Breast epithelium (tissue), 4 donors: ENCODE measurements around the gene ISL2. TPM values are rescaled to one million over a fixed set of nuclear protein-coding genes. Genes with fewer than 3 reads are reported as not detected.

ENCODE experiments used
- DNase-seq, 2 donors: peaks; one replicate each; pipeline ENCODE4 v3.0.0-alpha.2; 2019; ENCODE audit warnings: low spot score in 2 of 2
- H3K27ac ChIP-seq, 2 donors: fragments of 200-600 bp; sonication (generic) in 1 of 2; one replicate each; pipeline ENCODE4 v1.5.1; 2016 to 2019; ENCODE audit warnings: mild to moderate bottlenecking in 1 of 2
- H3K27me3 ChIP-seq, 2 donors: fragments of 200-600 bp; sonication (generic) in 1 of 2; one replicate each; pipeline versions ENCODE4 v1.5.1 to v1.6.0; 2017 to 2019; ENCODE audit warnings: control low read depth in 1 of 2, mild to moderate bottlenecking in 1 of 2
- H3K36me3 ChIP-seq: fragments of 200-600 bp; one replicate; pipeline ENCODE4 v1.5.1; 2019
- H3K4me1 ChIP-seq, 2 donors: fragments of 200-600 bp; sonication (generic); one replicate each; pipeline ENCODE4 v1.5.1; 2016 to 2019; ENCODE audit warnings: control low read depth in 1 of 2
- H3K4me3 ChIP-seq, 3 donors: fragments of 200-600 bp; sonication (generic); 1 replicate in 2 of 3; 2 replicates in 1 of 3; pipeline ENCODE4 v1.5.1; 2016 to 2019; ENCODE audit warnings: mild to moderate bottlenecking in 3 of 3, moderate library complexity in 2 of 3
- H3K9me3 ChIP-seq, 2 donors: fragments of 200-600 bp; sonication (generic) in 1 of 2; one replicate each; pipeline ENCODE4 v1.5.1; 2016 to 2019; ENCODE audit warnings: control low read depth in 1 of 2
- CTCF ChIP-seq, 3 donors: fragments of 450-650 bp; IDR thresholded peaks; one replicate each; pipeline ENCODE4 v1.5.1; 2016 to 2017; ENCODE audit warnings: antibody characterized with exemption in 3 of 3, mild to moderate bottlenecking in 3 of 3, moderate library complexity in 3 of 3
- POLR2A ChIP-seq: fragments of 450-650 bp; IDR thresholded peaks from one replicate; pipeline ENCODE4 v1.6.1; 2016; ENCODE audit warnings: antibody characterized with exemption, mild to moderate bottlenecking, moderate library complexity
- POLR2AphosphoS5 ChIP-seq, 3 donors: sonication (generic); formaldehyde crosslinking; IDR thresholded peaks; one replicate each; pipeline ENCODE4 v1.6.1; 2017; ENCODE audit warnings: antibody characterized with exemption in 3 of 3
- intact Hi-C: fragments of 100-400 bp; cut with DNase I; formaldehyde crosslinking; loops from one replicate; pipeline ENCODE4 v1.15.1; 2023; ENCODE audit warnings: low total_unique reads
- total RNA-seq, 3 donors: library from RNA; depleted of rRNA; stranded (reverse); fragments of >200 nt; gene quantifications; one replicate each; pipeline ENCODE4 v1.1.0, GENCODE V29; 2016

Gene ISL2
- total RNA-seq, 3 donors from 2014 or later = 0.29 TPM; not detected in 2

GRCh38 chr15:76382987-76383728, 46.6 kb downstream of the ISL2 start:
- no peak overlapping the region for H3K4me3 ChIP-seq
- H3K27ac ChIP-seq = no peak overlapping the region
- no peaks in the 10 kb centered on the region for H3K27me3 ChIP-seq
- no peaks in the 10 kb centered on the region for H3K9me3 ChIP-seq
- TF ChIP-seq POLR2AphosphoS5 (IDR thresholded peaks at IDR 0.05) = no peak
- no peak for TF ChIP-seq POLR2A
- no peak for TF ChIP-seq CTCF (IDR thresholded peaks at IDR 0.05)
- no peak for DNase-seq
- intact Hi-C loops = no loop called here
- H3K36me3 ChIP-seq = no peaks in the 10 kb centered on the region
- no peaks in the 10 kb centered on the region for H3K4me1 ChIP-seq

GRCh38 chr15:76384409-76384808, 47.8 kb downstream of the ISL2 start:
- H3K4me3 ChIP-seq = no peak overlapping the region
- no peaks in the 10 kb centered on the region for H3K4me1 ChIP-seq
- intact Hi-C loops = no loop called here
- no peaks in the 10 kb centered on the region for H3K27me3 ChIP-seq
- no peak for TF ChIP-seq CTCF (IDR thresholded peaks at IDR 0.05)
- TF ChIP-seq POLR2A = no peak
- no peak for TF ChIP-seq POLR2AphosphoS5 (IDR thresholded peaks at IDR 0.05)
- no peak for DNase-seq
- H3K36me3 ChIP-seq = no peaks in the 10 kb centered on the region
- H3K9me3 ChIP-seq = no peaks in the 10 kb centered on the region
- no peak overlapping the region for H3K27ac ChIP-seq

- Histone ChIP-seq H3K4me3 (no peak overlapping the region), H3K27ac (no peak overlapping the region), H3K36me3 (no peaks in the 10 kb centered on the region), H3K9me3 (no peaks in the 10 kb centered on the region), H3K27me3 (no peaks in the 10 kb centered on the region), H3K4me1 (no peaks in the 10 kb centered on the region)
- TF ChIP-seq POLR2A (no peak), POLR2AphosphoS5 (IDR thresholded peaks at IDR 0.05) (no peak), CTCF (IDR thresholded peaks at IDR 0.05) (no peak)
- intact Hi-C loops = no loop called here
- DNase-seq = no peak
Measured at GRCh38 chr15:76386178-76386577, 49.6 kb downstream of the ISL2 start.

- no peak overlapping the region for H3K4me3 ChIP-seq
- H3K27me3 ChIP-seq = no peaks in the 10 kb centered on the region
- no peak overlapping the region for H3K27ac ChIP-seq
- H3K36me3 ChIP-seq = no peaks in the 10 kb centered on the region
- intact Hi-C loops = no loop called here
- no peaks in the 10 kb centered on the region for H3K4me1 ChIP-seq
- no peaks in the 10 kb centered on the region for H3K9me3 ChIP-seq
- DNase-seq = no peak
- TF ChIP-seq POLR2A = no peak
- TF ChIP-seq POLR2AphosphoS5 (IDR thresholded peaks at IDR 0.05) = no peak
- no peak for TF ChIP-seq CTCF (IDR thresholded peaks at IDR 0.05)
Measured at GRCh38 chr15:76386926-76387325, 50.4 kb downstream of the ISL2 start.

- intact Hi-C loops = no loop called here
- Histone ChIP-seq H3K4me3 (no peak overlapping the region), H3K27me3 (no peaks in the 10 kb centered on the region), H3K36me3 (no peaks in the 10 kb centered on the region), H3K4me1 (no peaks in the 10 kb centered on the region), H3K27ac (no peak overlapping the region), H3K9me3 (no peaks in the 10 kb centered on the region)
- TF ChIP-seq CTCF (IDR thresholded peaks at IDR 0.05) (no peak), POLR2AphosphoS5 (IDR thresholded peaks at IDR 0.05) (no peak), POLR2A (no peak)
- no peak for DNase-seq
Measured at GRCh38 chr15:76390571-76390970, 54.0 kb downstream of the ISL2 start.
